Gastrocnemius medialis (tissue), 4 donors: ENCODE measurements around the gene GRIK1.

Experiments
- CTCF ChIP-seq, 5 experiments: fragments of 450-650 bp in 3 of 5; fragments of 200-600 bp in 2 of 5; sonication (generic) in 2 of 5; IDR thresholded peaks in 4 of 5; conservative IDR thresholded peaks in 1 of 5; 1 replicate in 4 of 5; 2 replicates in 1 of 5; pipeline ENCODE4 v1.5.1; 2016 to 2019; ENCODE audit warnings: antibody characterized with exemption in 5 of 5, mild to moderate bottlenecking in 3 of 5, moderate library complexity in 3 of 5
- POLR2A ChIP-seq, 2 donors: fragments of 450-650 bp; IDR thresholded peaks; one replicate each; pipeline ENCODE4 v1.6.1; 2017; ENCODE audit warnings: antibody characterized with exemption in 2 of 2, mild to moderate bottlenecking in 2 of 2, moderate library complexity in 2 of 2

DNA sequence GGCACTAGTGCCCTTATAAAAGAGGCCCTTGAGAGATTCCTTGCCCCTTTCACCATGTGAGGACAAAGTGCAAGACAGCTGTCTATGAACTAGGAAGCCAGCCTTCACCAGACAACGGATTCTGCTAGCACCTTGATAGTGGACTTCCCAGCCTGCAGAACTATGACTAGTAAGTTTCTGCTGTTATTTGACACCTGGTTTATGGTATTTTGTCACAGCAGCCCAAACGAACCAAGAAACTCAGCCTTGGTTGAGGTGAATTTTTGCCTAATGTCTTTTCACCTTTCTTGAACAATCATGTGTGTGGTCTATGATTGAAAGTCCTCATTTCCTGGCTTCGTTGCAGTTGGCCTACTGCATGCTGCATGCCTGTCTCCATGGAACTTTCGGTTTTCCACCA, 302.2 kb downstream of the GRIK1 start:
- TF ChIP-seq POLR2A (IDR thresholded peaks at IDR 0.05) (no peak), CTCF (IDR thresholded peaks at IDR 0.05 in 4 of 5, conservative IDR thresholded peaks at IDR 0.05 in 1 of 5) (no peak)
